ENCODE measurements around the gene TTC28.

DNA sequence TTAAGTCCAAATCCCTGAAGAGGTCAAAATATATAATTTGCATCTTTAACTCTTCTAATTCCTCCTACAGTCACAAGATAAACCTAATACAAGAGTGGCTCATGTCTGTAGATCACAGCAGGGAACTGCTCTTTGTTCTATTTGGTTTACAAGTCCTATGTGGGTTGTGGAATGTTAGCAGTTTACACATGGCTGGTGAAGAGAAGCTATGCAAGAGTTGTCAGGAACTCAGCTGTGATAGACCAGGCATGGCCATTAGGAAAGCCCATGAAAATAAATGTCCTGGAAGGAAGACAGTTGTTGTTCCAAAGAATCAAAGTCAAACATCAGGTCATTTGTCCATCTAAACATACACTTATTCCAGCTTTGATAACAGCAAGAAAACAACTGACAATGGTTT is 448.2 kb downstream of the TTC28 start:
- no peak for TF ChIP-seq POLR2A (IDR thresholded peaks at IDR 0.05)
- TF ChIP-seq, protein P1, sequence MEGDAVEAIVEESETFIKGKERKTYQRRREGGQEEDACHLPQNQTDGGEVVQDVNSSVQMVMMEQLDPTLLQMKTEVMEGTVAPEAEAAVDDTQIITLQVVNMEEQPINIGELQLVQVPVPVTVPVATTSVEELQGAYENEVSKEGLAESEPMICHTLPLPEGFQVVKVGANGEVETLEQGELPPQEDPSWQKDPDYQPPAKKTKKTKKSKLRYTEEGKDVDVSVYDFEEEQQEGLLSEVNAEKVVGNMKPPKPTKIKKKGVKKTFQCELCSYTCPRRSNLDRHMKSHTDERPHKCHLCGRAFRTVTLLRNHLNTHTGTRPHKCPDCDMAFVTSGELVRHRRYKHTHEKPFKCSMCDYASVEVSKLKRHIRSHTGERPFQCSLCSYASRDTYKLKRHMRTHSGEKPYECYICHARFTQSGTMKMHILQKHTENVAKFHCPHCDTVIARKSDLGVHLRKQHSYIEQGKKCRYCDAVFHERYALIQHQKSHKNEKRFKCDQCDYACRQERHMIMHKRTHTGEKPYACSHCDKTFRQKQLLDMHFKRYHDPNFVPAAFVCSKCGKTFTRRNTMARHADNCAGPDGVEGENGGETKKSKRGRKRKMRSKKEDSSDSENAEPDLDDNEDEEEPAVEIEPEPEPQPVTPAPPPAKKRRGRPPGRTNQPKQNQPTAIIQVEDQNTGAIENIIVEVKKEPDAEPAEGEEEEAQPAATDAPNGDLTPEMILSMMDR (IDR thresholded peaks at IDR 0.05), result no peak

Measured in heart left ventricle (tissue), 13 donors.